ENCODE results near the gene PRRG2.

- TF ChIP-seq EZH2 (IDR thresholded peaks at IDR 0.05; ENCODE audit: borderline replicate concordance, low read depth, low read length, poor library complexity, severe bottlenecking): no peak
- TF ChIP-seq CTCF (conservative IDR thresholded peaks at IDR 0.05; ENCODE audit: low read depth, low read length): no peak
Observed at GRCh38 chr19:49533551-49534488, 47.3 kb upstream of the PRRG2 start.
